ENCODE measurements around the gene TOP2B.

TOP2B gene

DNA sequence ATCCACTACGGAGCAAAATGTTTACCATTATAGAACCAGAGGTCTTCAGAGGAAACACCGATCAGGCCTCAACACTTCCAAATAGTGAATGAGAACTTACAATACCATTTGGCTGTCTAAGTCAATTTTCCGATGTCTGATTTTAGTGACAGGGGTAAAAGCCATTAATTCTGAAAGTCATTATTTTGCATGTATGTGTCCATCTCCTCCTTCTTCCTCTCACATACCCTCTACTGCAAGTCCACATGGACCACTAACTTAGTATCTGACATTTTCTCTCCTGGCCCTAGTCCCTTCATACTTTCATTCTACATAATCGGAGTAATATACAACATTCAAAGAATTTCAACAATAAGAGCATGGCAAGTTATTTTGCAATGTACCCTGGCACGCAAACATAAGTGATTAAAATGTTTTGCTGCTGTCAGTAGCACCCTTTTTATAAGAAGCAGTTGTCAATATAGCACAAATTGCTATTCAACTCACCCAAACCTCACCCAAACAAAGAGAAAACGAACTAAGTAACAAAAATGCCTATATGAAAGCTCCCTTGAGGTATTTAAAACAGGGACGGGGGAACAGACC lies 1.9 kb downstream of the TOP2B start:
- TF ChIP-seq, protein P1, sequence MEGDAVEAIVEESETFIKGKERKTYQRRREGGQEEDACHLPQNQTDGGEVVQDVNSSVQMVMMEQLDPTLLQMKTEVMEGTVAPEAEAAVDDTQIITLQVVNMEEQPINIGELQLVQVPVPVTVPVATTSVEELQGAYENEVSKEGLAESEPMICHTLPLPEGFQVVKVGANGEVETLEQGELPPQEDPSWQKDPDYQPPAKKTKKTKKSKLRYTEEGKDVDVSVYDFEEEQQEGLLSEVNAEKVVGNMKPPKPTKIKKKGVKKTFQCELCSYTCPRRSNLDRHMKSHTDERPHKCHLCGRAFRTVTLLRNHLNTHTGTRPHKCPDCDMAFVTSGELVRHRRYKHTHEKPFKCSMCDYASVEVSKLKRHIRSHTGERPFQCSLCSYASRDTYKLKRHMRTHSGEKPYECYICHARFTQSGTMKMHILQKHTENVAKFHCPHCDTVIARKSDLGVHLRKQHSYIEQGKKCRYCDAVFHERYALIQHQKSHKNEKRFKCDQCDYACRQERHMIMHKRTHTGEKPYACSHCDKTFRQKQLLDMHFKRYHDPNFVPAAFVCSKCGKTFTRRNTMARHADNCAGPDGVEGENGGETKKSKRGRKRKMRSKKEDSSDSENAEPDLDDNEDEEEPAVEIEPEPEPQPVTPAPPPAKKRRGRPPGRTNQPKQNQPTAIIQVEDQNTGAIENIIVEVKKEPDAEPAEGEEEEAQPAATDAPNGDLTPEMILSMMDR (IDR thresholded peaks at IDR 0.05) = no peak
- H3K27ac ChIP-seq = peak overlapping the region; percentile 87 to 98
- peak overlapping the region; percentile 81 to 90 for H3K4me3 ChIP-seq
- H3K4me1 ChIP-seq = peaks cover 0 to 48% (median 29%) of the 10 kb centered on the region in 4 donors
- H3K36me3 ChIP-seq = no peaks in the 10 kb centered on the region
- no peaks in the 10 kb centered on the region for H3K27me3 ChIP-seq
- DNase-seq = no peak
- intact Hi-C loops (cut with DNase I; ENCODE audit: low total_unique reads) = loop anchor here (5.0 kb wide), 1 partner anchor 119 kb away; the partner anchor contains the start of gene NGLY1
- no peaks in the 10 kb centered on the region for H3K9me3 ChIP-seq

DNA sequence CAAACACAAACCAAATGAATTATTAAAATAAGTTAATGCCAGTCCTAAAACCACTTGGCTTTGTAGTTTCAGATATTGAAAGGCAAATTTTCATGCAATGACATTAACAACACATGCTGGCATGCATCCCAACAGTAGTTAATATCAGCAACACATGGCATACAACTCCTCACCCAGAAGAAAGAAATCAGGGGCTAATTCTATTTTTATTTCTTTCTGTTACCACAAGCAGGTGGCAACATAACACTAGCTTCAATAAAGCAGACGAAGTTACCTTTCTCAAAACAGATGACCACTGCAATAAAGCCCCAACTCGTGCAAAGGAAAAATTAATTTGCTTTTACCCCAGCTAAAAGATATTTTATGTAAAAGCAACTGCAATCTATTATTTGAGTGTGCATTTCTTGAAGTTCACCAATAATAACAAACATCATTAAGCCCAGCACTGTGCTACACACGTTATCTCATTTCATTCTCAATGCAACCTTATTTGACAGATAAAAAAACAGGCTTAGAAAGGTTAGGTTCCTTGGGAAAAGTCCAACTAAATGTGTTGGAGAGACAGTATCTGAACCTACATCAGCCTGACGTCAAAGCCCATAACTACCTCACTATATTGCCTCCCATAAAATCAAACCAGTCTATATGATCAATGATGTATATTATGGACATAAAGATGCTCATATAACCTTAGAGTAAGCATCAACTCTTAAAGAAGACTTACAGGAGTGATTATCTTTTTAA lies 2.8 kb downstream of the TOP2B start:
- Histone ChIP-seq H3K4me3 (peak overlapping the region in 1 of 2 donors; percentile 90), H3K9me3 (no peaks in the 10 kb centered on the region), H3K36me3 (no peaks in the 10 kb centered on the region), H3K27me3 (no peaks in the 10 kb centered on the region), H3K27ac (peak overlapping the region; percentile 87 to 98), H3K4me1 (peaks cover 0 to 54% (median 30%) of the 10 kb centered on the region in 4 donors)
- intact Hi-C loops (cut with DNase I; ENCODE audit: low total_unique reads) = loop anchor here (5.0 kb wide), 1 partner anchor 120 kb away; the partner anchor contains the start of gene NGLY1
- TF ChIP-seq, protein P1 (IDR thresholded peaks at IDR 0.05) = no peak
- DNase-seq = no peak

DNA sequence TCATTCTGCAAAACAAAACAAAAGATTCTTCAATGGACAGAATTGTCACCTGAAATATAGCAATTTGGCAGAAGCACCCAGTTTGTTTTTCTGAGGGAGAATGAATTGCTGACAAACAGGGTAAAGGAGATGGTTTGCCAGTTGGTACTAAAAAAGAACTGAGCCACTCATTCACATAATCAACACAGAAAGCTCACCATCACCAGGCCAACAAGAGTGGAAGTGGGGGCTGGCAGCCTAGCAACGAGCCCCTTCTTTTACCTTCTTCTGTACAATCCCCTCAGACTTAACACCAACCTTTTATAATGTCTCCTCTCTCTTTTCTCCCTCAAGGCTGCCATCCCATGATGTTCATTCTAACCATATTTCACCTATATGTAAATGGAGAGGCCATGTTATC lies 5.9 kb downstream of the TOP2B start:
- H3K4me3 ChIP-seq = no peak overlapping the region
- intact Hi-C loops (cut with DNase I; ENCODE audit: low total_unique reads) = no loop called here
- H3K9me3 ChIP-seq = no peaks in the 10 kb centered on the region
- no peak for DNase-seq
- no peaks in the 10 kb centered on the region for H3K36me3 ChIP-seq
- TF ChIP-seq, protein P1 (IDR thresholded peaks at IDR 0.05) = no peak
- H3K4me1 ChIP-seq = peaks cover 0 to 67% (median 38%) of the 10 kb centered on the region in 4 donors
- no peaks in the 10 kb centered on the region for H3K27me3 ChIP-seq
- H3K27ac ChIP-seq = no peak overlapping the region

DNA sequence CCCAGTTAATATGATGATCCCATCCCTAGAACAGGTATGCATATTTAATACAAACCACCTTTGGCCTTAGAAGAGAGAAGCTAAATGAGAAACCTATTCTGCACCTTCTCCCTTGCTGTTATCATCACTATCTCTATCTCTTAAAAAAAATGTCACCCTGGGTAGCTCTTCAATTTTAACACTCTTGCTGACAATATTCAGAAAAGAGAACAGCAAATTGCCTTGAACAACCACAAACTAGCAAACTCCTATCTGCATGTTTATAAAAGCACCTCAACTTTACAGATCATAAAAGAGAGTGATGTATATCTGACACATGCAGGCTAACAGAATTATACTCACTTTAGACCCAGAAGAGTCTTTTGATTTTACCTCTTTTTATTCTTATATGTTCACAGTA lies 7.4 kb downstream of the TOP2B start:
- Histone ChIP-seq H3K36me3 (no peaks in the 10 kb centered on the region), H3K4me3 (no peak overlapping the region), H3K4me1 (peaks cover 0 to 76% (median 39%) of the 10 kb centered on the region in 4 donors), H3K27me3 (no peaks in the 10 kb centered on the region), H3K27ac (no peak overlapping the region), H3K9me3 (no peaks in the 10 kb centered on the region)
- TF ChIP-seq, protein P1 (IDR thresholded peaks at IDR 0.05) = no peak
- no peak for DNase-seq
- intact Hi-C loops (cut with DNase I; ENCODE audit: low total_unique reads) = no loop called here

DNA sequence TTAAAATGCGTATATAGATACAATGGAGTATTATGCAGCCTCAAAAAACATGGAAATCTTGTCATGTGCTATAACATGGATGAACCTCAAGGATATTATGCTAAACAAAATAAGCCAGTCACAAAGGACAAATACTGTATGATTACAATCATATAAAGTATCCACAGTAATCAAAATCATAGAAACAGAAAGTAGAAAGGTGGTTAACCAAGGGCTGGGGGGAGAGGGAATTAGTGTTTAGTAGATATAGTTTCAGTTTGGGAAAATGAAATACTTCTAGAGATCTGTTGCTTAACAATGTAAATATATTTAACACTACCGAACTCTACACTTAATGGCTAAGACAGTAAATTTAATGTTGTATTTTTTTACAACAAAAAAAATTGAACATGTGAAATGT lies 9.0 kb downstream of the TOP2B start:
- TF ChIP-seq, protein P1 (IDR thresholded peaks at IDR 0.05) = no peak
- peaks cover 0 to 69% (median 27%) of the 10 kb centered on the region in 4 donors for H3K4me1 ChIP-seq

More for the DNA sequence above, 9.0 kb downstream of the TOP2B start:
- Histone ChIP-seq H3K4me3 (no peak overlapping the region), H3K9me3 (no peaks in the 10 kb centered on the region), H3K36me3 (no peaks in the 10 kb centered on the region), H3K27ac (no peak overlapping the region), H3K27me3 (no peaks in the 10 kb centered on the region)
- intact Hi-C loops (cut with DNase I; ENCODE audit: low total_unique reads) = no loop called here
- DNase-seq = no peak
